IMR-90 (cell line): ENCODE data around the gene ARAP2.
"Not testable (repeated sequence)": the region's sequence is repeated elsewhere in the genome, so short reads cannot be mapped to it uniquely, and the experiment has no call there.

ENCODE experiments used
- POLR2A ChIP-seq: IDR thresholded peaks from 2 replicates; pipeline ENCODE4 v1.6.1; 2012; ENCODE audit warnings: mild to moderate bottlenecking, low read depth, low read length
- TF ChIP-seq, protein P1 (sequence below): conservative IDR thresholded peaks from 2 replicates; pipeline ENCODE4 v1.5.1; 2012; ENCODE audit warnings: mild to moderate bottlenecking, low read depth, low read length, improper control_type of control experiment

DNA sequence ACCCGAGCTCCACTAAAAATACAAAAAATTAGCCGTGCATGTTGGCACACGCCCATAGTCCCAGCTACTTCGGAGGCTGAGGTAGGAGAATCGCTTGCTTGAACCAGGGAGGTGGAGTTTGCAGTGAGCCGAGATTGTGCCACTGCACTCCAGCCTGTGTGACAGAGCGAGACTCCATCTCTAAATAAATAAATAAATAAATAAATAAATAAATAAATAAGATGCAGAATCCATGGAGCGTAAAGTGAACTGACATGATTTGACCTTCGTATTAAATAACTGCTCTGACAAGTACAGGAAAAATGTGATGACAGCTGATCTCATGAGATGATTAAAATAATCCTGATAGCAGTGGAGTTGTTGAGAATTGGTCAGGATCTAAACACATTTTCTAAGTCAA lies 62.0 kb downstream of the ARAP2 start:
- TF ChIP-seq, protein P1, sequence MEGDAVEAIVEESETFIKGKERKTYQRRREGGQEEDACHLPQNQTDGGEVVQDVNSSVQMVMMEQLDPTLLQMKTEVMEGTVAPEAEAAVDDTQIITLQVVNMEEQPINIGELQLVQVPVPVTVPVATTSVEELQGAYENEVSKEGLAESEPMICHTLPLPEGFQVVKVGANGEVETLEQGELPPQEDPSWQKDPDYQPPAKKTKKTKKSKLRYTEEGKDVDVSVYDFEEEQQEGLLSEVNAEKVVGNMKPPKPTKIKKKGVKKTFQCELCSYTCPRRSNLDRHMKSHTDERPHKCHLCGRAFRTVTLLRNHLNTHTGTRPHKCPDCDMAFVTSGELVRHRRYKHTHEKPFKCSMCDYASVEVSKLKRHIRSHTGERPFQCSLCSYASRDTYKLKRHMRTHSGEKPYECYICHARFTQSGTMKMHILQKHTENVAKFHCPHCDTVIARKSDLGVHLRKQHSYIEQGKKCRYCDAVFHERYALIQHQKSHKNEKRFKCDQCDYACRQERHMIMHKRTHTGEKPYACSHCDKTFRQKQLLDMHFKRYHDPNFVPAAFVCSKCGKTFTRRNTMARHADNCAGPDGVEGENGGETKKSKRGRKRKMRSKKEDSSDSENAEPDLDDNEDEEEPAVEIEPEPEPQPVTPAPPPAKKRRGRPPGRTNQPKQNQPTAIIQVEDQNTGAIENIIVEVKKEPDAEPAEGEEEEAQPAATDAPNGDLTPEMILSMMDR, result not testable (repeated sequence)
- not testable (repeated sequence) for TF ChIP-seq POLR2A
